NOMO-1 (cell line): ENCODE data around the gene TCTA.
A peak's percentile ranks its signal among the peaks of the same experiment; 100 is the strongest.
"Not testable (repeated sequence)": the region's sequence is repeated elsewhere in the genome, so short reads cannot be mapped to it uniquely, and the experiment has no call there.

Source experiments
- DNase-seq, 2 experiments: peaks; one replicate each; lab custom pipeline; 2025; ENCODE audit not compliant: unreplicated experiment in 2 of 2; lab: John Stamatoyannopoulos, UW

Gene TCTA

GRCh38 chr3:49411968-49412631 is at the start of gene TCTA, which contains the start of gene RHOA:
TCTA (plus strand) TSS chr3:49412423; CDS start chr3:49412427, 4 bp downstream.
RHOA (minus strand) TSS chr3:49411976; CDS start chr3:49375589, 36,387 bp downstream.
- DNase-seq, result peak; percentile 99 to 100

- DNase-seq, result no peak
Observed at GRCh38 chr3:49362561-49362960, 49.7 kb upstream of the TCTA start.

- DNase-seq, result no peak
Observed at GRCh38 chr3:49370585-49371290, 41.5 kb upstream of the TCTA start.

GRCh38 chr3:49371946-49372345 is 40.3 kb upstream of the TCTA start:
- DNase-seq, result no peak

GRCh38 chr3:49377483-49377882 is 34.7 kb upstream of the TCTA start:
- no peak for DNase-seq

- no peak for DNase-seq
Observed at GRCh38 chr3:49378249-49378895, 33.9 kb upstream of the TCTA start.

GRCh38 chr3:49383387-49383786 is 28.8 kb upstream of the TCTA start:
- DNase-seq, result no peak

- DNase-seq, result no peak
Observed at GRCh38 chr3:49385617-49386016, 26.6 kb upstream of the TCTA start.

- DNase-seq, result peak; percentile 36 to 87
Observed at GRCh38 chr3:49386056-49386756, 26.0 kb upstream of the TCTA start.

GRCh38 chr3:49387721-49388120 is 24.5 kb upstream of the TCTA start:
- DNase-seq, result no peak

GRCh38 chr3:49388289-49388820 is 23.9 kb upstream of the TCTA start:
- DNase-seq, result no peak

GRCh38 chr3:49389297-49389696 is 22.9 kb upstream of the TCTA start:
- no peak for DNase-seq

- not testable (repeated sequence) for DNase-seq
Observed at GRCh38 chr3:49391310-49391709, 20.9 kb upstream of the TCTA start.

GRCh38 chr3:49397470-49397869 is 14.8 kb upstream of the TCTA start:
- no peak for DNase-seq

- DNase-seq, result no peak
Observed at GRCh38 chr3:49399461-49399860, 12.8 kb upstream of the TCTA start.

GRCh38 chr3:49401766-49402165 is 10.5 kb upstream of the TCTA start:
- DNase-seq, result no peak

GRCh38 chr3:49403891-49404290 is 8.3 kb upstream of the TCTA start:
- DNase-seq, result no peak

- not testable (repeated sequence) for DNase-seq
Observed at GRCh38 chr3:49405570-49405969, 6.7 kb upstream of the TCTA start.

- peak in 1 of 2 experiments; percentile 19 for DNase-seq
Observed at GRCh38 chr3:49406571-49407565, 5.4 kb upstream of the TCTA start.
